H1 (cell line): ENCODE data around the gene F10. TPM values are rescaled to one million over a fixed set of nuclear protein-coding genes. Genes with fewer than 3 reads are reported as not detected.

Source experiments
- CTCF ChIA-PET: fragments of 300-600 bp; sonication (Branson Sonifier 250); formaldehyde crosslinking; loops from one replicate; lab custom pipeline; 2021; ENCODE audit not compliant: partially characterized antibody; lab: Charles Lee
- POLR2A ChIA-PET: fragments of 300-600 bp; sonication (Branson Sonifier 250); formaldehyde crosslinking; loops from one replicate; lab custom pipeline; 2021; ENCODE audit warnings: inconsistent platforms; ENCODE audit not compliant: partially characterized antibody; lab: Charles Lee
- DNase-seq, 2 experiments: peaks; one replicate each; pipeline versions ENCODE4 v3.0.0 to v3.0.0-alpha.2; 2010 to 2022; ENCODE audit warnings: low spot score in 2 of 2, low read depth in 1 of 2, mixed read lengths in 1 of 2
- FAIRE-seq: peaks from 2 replicates; lab custom pipeline; 2011; peaks lifted over from hg19 to GRCh38; lab: Jason Lieb, UNC
- H2AFZ ChIP-seq: 2 replicates; pipeline ENCODE4 v1.8.1; 2012; ENCODE audit warnings: low read length, inconsistent platforms
- H2AK5ac ChIP-seq: 2 replicates; pipeline ENCODE4 v1.6.1; 2013; ENCODE audit warnings: low read depth, low read length
- H2BK120ac ChIP-seq: replicated peaks from 2 replicates; pipeline ENCODE3; 2013; ENCODE audit warnings: low read depth, low read length, inconsistent platforms
- H2BK12ac ChIP-seq: 2 replicates; pipeline ENCODE4 v1.6.1; 2013; ENCODE audit warnings: low read depth, low read length
- H2BK15ac ChIP-seq: 2 replicates; pipeline ENCODE4 v1.6.1; 2013; ENCODE audit warnings: low read length
- H2BK20ac ChIP-seq: 2 replicates; pipeline ENCODE4 v1.6.1; 2013; ENCODE audit warnings: low read length
- H2BK5ac ChIP-seq: 2 replicates; pipeline ENCODE4 v1.6.1; 2013; ENCODE audit warnings: low read depth, low read length
- H3K14ac ChIP-seq: 2 replicates; pipeline ENCODE4 v1.6.1; 2013; ENCODE audit warnings: inconsistent platforms; ENCODE audit not compliant: insufficient read length
- H3K18ac ChIP-seq: 2 replicates; pipeline ENCODE4 v1.6.1; 2013; ENCODE audit warnings: low read length; ENCODE audit errors: extremely low read depth
- H3K23ac ChIP-seq: 2 replicates; pipeline ENCODE4 v1.6.1; 2013; ENCODE audit warnings: inconsistent platforms; ENCODE audit not compliant: insufficient read length
- H3K23me2 ChIP-seq: 2 replicates; pipeline ENCODE4 v1.6.1; 2013; ENCODE audit warnings: low read depth, low read length
- H3K27ac ChIP-seq: 2 replicates; pipeline ENCODE4 v1.6.1; 2011; ENCODE audit warnings: low read depth, low read length, inconsistent platforms
- H3K27me3 ChIP-seq, 4 experiments: replicated peaks in 1 of 4; 1 replicate in 1 of 4; 2 replicates in 3 of 4; pipeline versions ENCODE4 v1.6.1 to v1.8.1; 2011 to 2013; ENCODE audit warnings: low read length in 3 of 4, mild to moderate bottlenecking in 3 of 4, inconsistent platforms in 2 of 4, mixed read lengths in 2 of 4, moderate library complexity in 1 of 4; ENCODE audit not compliant: control insufficient read depth in 3 of 4, insufficient read depth in 3 of 4; ENCODE audit errors: extremely low read depth in 1 of 4
- H3K36me3 ChIP-seq, 4 experiments: 2 replicates each; pipeline versions ENCODE4 v1.6.1 to v1.8.1; 2011 to 2013; ENCODE audit warnings: mild to moderate bottlenecking in 4 of 4, low read length in 3 of 4, moderate library complexity in 2 of 4, control low read depth in 1 of 4, inconsistent platforms in 1 of 4; ENCODE audit not compliant: insufficient read depth in 4 of 4, control insufficient read depth in 2 of 4
- H3K4ac ChIP-seq: replicated peaks from 2 replicates; pipeline ENCODE3; 2013; ENCODE audit warnings: low read length, low read depth, mixed read lengths, inconsistent platforms; ENCODE audit not compliant: insufficient read length
- H3K4me1 ChIP-seq, 4 experiments: replicated peaks in 1 of 4; 1 replicate in 1 of 4; 2 replicates in 3 of 4; pipeline versions ENCODE4 v1.6.1 to v1.8.1; 2011 to 2013; ENCODE audit warnings: low read length in 3 of 4, inconsistent platforms in 2 of 4, mixed read lengths in 1 of 4; ENCODE audit not compliant: insufficient read depth in 4 of 4, control insufficient read depth in 3 of 4
- H3K4me2 ChIP-seq, 2 experiments: 2 replicates each; pipeline versions ENCODE4 v1.6.1 to v1.8.1; 2011 to 2013; ENCODE audit warnings: low read depth in 2 of 2, low read length in 2 of 2, control low read depth in 1 of 2, inconsistent platforms in 1 of 2, mild to moderate bottlenecking in 1 of 2; ENCODE audit not compliant: insufficient read depth in 1 of 2
- H3K4me3 ChIP-seq, 4 experiments: fragments of 200-600, 300-600 bp in 1 of 4; sonication (generic), shearing (Covaris generic), sonication (Bioruptor Twin) in 1 of 4; 2 replicates each; pipeline versions ENCODE4 v1.5.1 to v1.8.1; 2011 to 2016; ENCODE audit warnings: low read length in 4 of 4, low read depth in 3 of 4, control low read depth in 2 of 4, inconsistent platforms in 2 of 4, mild to moderate bottlenecking in 2 of 4, mixed read lengths in 1 of 4, moderate library complexity in 1 of 4; ENCODE audit not compliant: insufficient read depth in 2 of 4; ENCODE audit errors: extremely low read depth in 1 of 4
- H3K56ac ChIP-seq: replicated peaks from 2 replicates; pipeline ENCODE3; 2013; ENCODE audit warnings: low read depth, mild to moderate bottlenecking, mixed read lengths, low read length, inconsistent platforms; ENCODE audit not compliant: insufficient read length
- H3K79me1 ChIP-seq: 2 replicates; pipeline ENCODE4 v1.6.1; 2013; ENCODE audit warnings: low read depth, low read length, control low read depth
- H3K79me2 ChIP-seq, 2 experiments: 2 replicates each; pipeline versions ENCODE4 v1.6.1 to v1.8.1; 2012 to 2013; ENCODE audit warnings: low read length in 2 of 2, mild to moderate bottlenecking in 2 of 2, inconsistent platforms in 1 of 2; ENCODE audit not compliant: insufficient read depth in 2 of 2, control insufficient read depth in 1 of 2
- H3K9ac ChIP-seq, 4 experiments: replicated peaks in 1 of 4; 1 replicate in 1 of 4; 2 replicates in 3 of 4; pipeline versions ENCODE4 v1.6.1 to v1.8.1; 2011 to 2013; ENCODE audit warnings: low read depth in 3 of 4, low read length in 3 of 4, control low read depth in 2 of 4, mild to moderate bottlenecking in 2 of 4, moderate library complexity in 2 of 4, inconsistent platforms in 1 of 4; ENCODE audit errors: extremely low read depth in 1 of 4
- H3K9me3 ChIP-seq, 2 experiments: 2 replicates each; pipeline versions ENCODE4 v1.6.1 to v1.8.1; 2012 to 2013; ENCODE audit warnings: mild to moderate bottlenecking in 2 of 2, moderate library complexity in 2 of 2, control low read depth in 1 of 2, inconsistent platforms in 1 of 2, low read depth in 1 of 2, low read length in 1 of 2, mixed read lengths in 1 of 2; ENCODE audit not compliant: insufficient read depth in 2 of 2
- H4K20me1 ChIP-seq, 2 experiments: replicated peaks in 1 of 2; 2 replicates each; pipeline versions ENCODE3 to v1.8.1; 2011 to 2013; ENCODE audit warnings: inconsistent platforms in 2 of 2, low read length in 2 of 2, mild to moderate bottlenecking in 1 of 2; ENCODE audit not compliant: insufficient read depth in 2 of 2, control insufficient read depth in 1 of 2
- H4K5ac ChIP-seq: 2 replicates; pipeline ENCODE4 v1.6.1; 2013; ENCODE audit warnings: low read length, low read depth, mixed read lengths, inconsistent platforms; ENCODE audit not compliant: insufficient read length
- H4K8ac ChIP-seq: 2 replicates; pipeline ENCODE4 v1.8.0; 2013; ENCODE audit warnings: mild to moderate bottlenecking, moderate library complexity, low read length, inconsistent platforms; ENCODE audit not compliant: insufficient read depth; ENCODE audit errors: extremely low read depth
- H4K91ac ChIP-seq: replicated peaks from 2 replicates; pipeline ENCODE3; 2013; ENCODE audit warnings: low read length, mixed read lengths, inconsistent platforms; ENCODE audit not compliant: insufficient read length
- EGR1 ChIP-seq: IDR thresholded peaks from 2 replicates; pipeline ENCODE4 v1.6.1; 2011; ENCODE audit warnings: low read depth, low read length, borderline replicate concordance
- MAX ChIP-seq: IDR thresholded peaks from 2 replicates; pipeline ENCODE4 v1.6.1; 2012; ENCODE audit warnings: inconsistent platforms
- NANOG ChIP-seq: IDR thresholded peaks from 2 replicates; pipeline ENCODE4 v1.6.1; 2011; ENCODE audit warnings: low read length, low read depth, mild to moderate bottlenecking, inconsistent platforms; ENCODE audit not compliant: insufficient read depth, poor library complexity, severe bottlenecking
- POU5F1 ChIP-seq: IDR thresholded peaks from 2 replicates; pipeline ENCODE4 v1.6.1; 2011; ENCODE audit warnings: low read depth, mild to moderate bottlenecking, low read length, moderate library complexity
- RAD21 ChIP-seq, 2 experiments: IDR thresholded peaks in 1 of 2; conservative IDR thresholded peaks in 1 of 2; 2 replicates each; pipeline ENCODE4 v1.6.1; 2011; ENCODE audit warnings: low read depth in 2 of 2, low read length in 2 of 2, improper control_type of control experiment in 1 of 2, inconsistent platforms in 1 of 2, mild to moderate bottlenecking in 1 of 2, moderate library complexity in 1 of 2
- SIX5 ChIP-seq: IDR thresholded peaks from 2 replicates; pipeline ENCODE4 v1.6.1; 2011; ENCODE audit warnings: mild to moderate bottlenecking, low read depth, low read length
- SRF ChIP-seq: IDR thresholded peaks from 2 replicates; pipeline ENCODE4 v1.6.1; 2011; ENCODE audit warnings: mild to moderate bottlenecking, low read depth, low read length, moderate library complexity
- TCF12 ChIP-seq: IDR thresholded peaks from 2 replicates; pipeline ENCODE4 v1.6.1; 2011; ENCODE audit warnings: low read depth, mild to moderate bottlenecking, low read length
- YY1 ChIP-seq: IDR thresholded peaks from 2 replicates; pipeline ENCODE4 v1.6.1; 2011; ENCODE audit warnings: low read depth, mild to moderate bottlenecking, low read length
- WGBS, 2 experiments: shearing (Covaris generic) in 1 of 2; methylation state at CpG; one replicate each; pipeline versions ENCODE4 v1.1.6 to v1.1.7; 2013 to 2015; ENCODE audit warnings: low lambda C conversion rate in 2 of 2, mixed read lengths in 2 of 2, inconsistent platforms in 1 of 2, low coverage in 1 of 2, missing lambda C conversion rate in 1 of 2; ENCODE audit not compliant: insufficient replicate concordance in 2 of 2, insufficient coverage in 1 of 2, insufficient read length in 1 of 2; ENCODE audit errors: extremely low coverage in 1 of 2, missing lambda C conversion rate in 1 of 2; 5-methylcytosine and 5-hydroxymethylcytosine counted together
- polyA plus RNA-seq, 7 experiments: library from polyadenylated mRNA; depleted of rRNA in 3 of 7; stranded (reverse) in 5 of 7; unstranded in 2 of 7; fragments of >200 nt in 5 of 7; fragments of 200-250 nt in 2 of 7; gene quantifications; 1 replicate in 5 of 7; 2 replicates in 1 of 7; 4 replicates in 1 of 7; pipeline versions ENCODE4 v1.2.1 to v1.2.3, GENCODE V29; 2011 to 2013; ENCODE audit warnings: missing spikeins in 2 of 7, mixed read lengths in 2 of 7
- total RNA-seq: library from RNA; stranded (reverse); fragmentation: NEBNext Ultra II Directional; extraction: Animal tissue kit (Norgen Biotek cat#: 25700); gene quantifications from 2 replicates; pipeline ENCODE4 v1.2.1, GENCODE V29; 2021
- TF ChIP-seq, protein P1 (sequence below): IDR thresholded peaks from 2 replicates; pipeline ENCODE4 v1.6.1; 2012; ENCODE audit warnings: inconsistent platforms

The F10 gene
- total and polyA plus RNA-seq, 2 of the 8 experiments (the other 6 are each of a cell fraction or from before 2014, with no cell fraction given), result 2.0 to 4.2 TPM

GRCh38 chr13:113138792-113139551 lies 16.4 kb downstream of the F10 start:
- no peak overlapping the region for H2BK120ac ChIP-seq
- no peak overlapping the region for H3K9ac ChIP-seq
- no peak overlapping the region for H3K18ac ChIP-seq
- no peak for FAIRE-seq
- no peak overlapping the region for H2BK12ac ChIP-seq
- no peak overlapping the region for H3K56ac ChIP-seq
- TF ChIP-seq YY1 (no peak), NANOG (no peak), TCF12 (no peak), SIX5 (no peak), SRF (no peak), RAD21 (IDR thresholded peaks at IDR 0.05 in 1 of 2, conservative IDR thresholded peaks at IDR 0.05 in 1 of 2; ENCODE audit: low read depth in 2 of 2, low read length in 2 of 2) (no peak), MAX (no peak), POU5F1 (no peak), EGR1 (no peak)
- TF ChIP-seq, protein P1, sequence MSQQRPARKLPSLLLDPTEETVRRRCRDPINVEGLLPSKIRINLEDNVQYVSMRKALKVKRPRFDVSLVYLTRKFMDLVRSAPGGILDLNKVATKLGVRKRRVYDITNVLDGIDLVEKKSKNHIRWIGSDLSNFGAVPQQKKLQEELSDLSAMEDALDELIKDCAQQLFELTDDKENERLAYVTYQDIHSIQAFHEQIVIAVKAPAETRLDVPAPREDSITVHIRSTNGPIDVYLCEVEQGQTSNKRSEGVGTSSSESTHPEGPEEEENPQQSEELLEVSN, result no peak
- POLR2A ChIA-PET, result interaction anchor here (1.8 kb wide), 1 partner anchor 15 kb away, joined by 4 read pairs; no protein-coding TSS in a partner anchor
- H2AFZ ChIP-seq, result no peak overlapping the region
- DNase-seq, result no peak
- H3K9me3 ChIP-seq, result no peaks in the 10 kb centered on the region
- H3K79me2 ChIP-seq, result no peaks in the 10 kb centered on the region
- H3K14ac ChIP-seq, result no peak overlapping the region
- no peak overlapping the region for H3K23ac ChIP-seq
- H3K23me2 ChIP-seq, result no peaks in the 10 kb centered on the region
- no peak overlapping the region for H2BK15ac ChIP-seq
- no peak overlapping the region for H4K91ac ChIP-seq
- H3K4me3 ChIP-seq, result no peak overlapping the region
- H3K36me3 ChIP-seq, result no peaks in the 10 kb centered on the region
- H3K27ac ChIP-seq, result no peak overlapping the region
- H3K4me2 ChIP-seq, result no peak overlapping the region
- H2BK5ac ChIP-seq, result no peak overlapping the region
- no peak overlapping the region for H4K5ac ChIP-seq
- H4K20me1 ChIP-seq, result no peaks in the 10 kb centered on the region
- H3K4ac ChIP-seq, result no peak overlapping the region
- CTCF ChIA-PET, result no interaction called here
- no peak overlapping the region for H2BK20ac ChIP-seq
- H3K79me1 ChIP-seq, result no peaks in the 10 kb centered on the region
- whole genome bisulfite sequencing, 2 experiments, result 92% methylated on average over 16 of the region's 16 CpGs; no CpG with 5 or more reads in 1 of the 2 experiments
- H3K4me1 ChIP-seq, result peaks cover 0 to 3% (median under 1%) of the 10 kb centered on the region in 4 experiments; a peak in 4 of 7 replicates
- H4K8ac ChIP-seq, result no peak overlapping the region
- no peaks in the 10 kb centered on the region for H3K27me3 ChIP-seq
- no peak overlapping the region for H2AK5ac ChIP-seq
